Stomach (tissue), 9 donors: ENCODE data around the gene SERPINA5. TPM values are rescaled to one million over a fixed set of nuclear protein-coding genes. Genes with fewer than 3 reads are reported as not detected.

Experiments used
- DNase-seq, 2 donors: peaks; one replicate each; pipeline versions ENCODE4 v3.0.0 to v3.0.0-alpha.2; 2013 to 2019
- H3K27ac ChIP-seq, 5 donors: fragments of 200-600 bp in 4 of 5; sonication (generic) in 4 of 5; one replicate each; pipeline ENCODE4 v1.5.1; 2013 to 2019; ENCODE audit warnings: mild to moderate bottlenecking in 1 of 5, moderate library complexity in 1 of 5
- H3K27me3 ChIP-seq, 3 donors: fragments of 200-600 bp; sonication (generic); one replicate each; pipeline ENCODE4 v1.5.1; 2017 to 2019; ENCODE audit warnings: mixed run types in 1 of 3
- H3K36me3 ChIP-seq, 4 donors: fragments of 200-600 bp; sonication (generic); 1 replicate in 3 of 4; 2 replicates in 1 of 4; pipeline ENCODE4 v1.5.1; 2016 to 2019
- H3K4me1 ChIP-seq, 4 donors: fragments of 200-600 bp; sonication (generic); one replicate each; pipeline ENCODE4 v1.5.1; 2016 to 2019
- H3K4me3 ChIP-seq, 4 donors: fragments of 200-600 bp; sonication (generic) in 3 of 4; one replicate each; pipeline ENCODE4 v1.5.1; 2016 to 2019; ENCODE audit warnings: mild to moderate bottlenecking in 1 of 4
- H3K9me3 ChIP-seq, 4 donors: fragments of 200-600 bp; sonication (generic); one replicate each; pipeline ENCODE4 v1.5.1; 2016 to 2019
- CTCF ChIP-seq, 7 experiments: fragments of 450-650 bp in 4 of 7; fragments of 200-600 bp in 3 of 7; sonication (generic) in 3 of 7; IDR thresholded peaks; one replicate each; pipeline ENCODE4 v1.5.1; 2016 to 2019; ENCODE audit warnings: antibody characterized with exemption in 7 of 7, control low read depth in 2 of 7, mild to moderate bottlenecking in 1 of 7
- EP300 ChIP-seq: sonication (generic); formaldehyde crosslinking; IDR thresholded peaks from one replicate; pipeline ENCODE4 v1.6.1; 2017; ENCODE audit warnings: antibody characterized with exemption
- POLR2A ChIP-seq, 4 donors: fragments of 450-650 bp; IDR thresholded peaks; one replicate each; pipeline ENCODE4 v1.6.1; 2016; ENCODE audit warnings: antibody characterized with exemption in 4 of 4, control low read depth in 2 of 4, mild to moderate bottlenecking in 1 of 4, moderate library complexity in 1 of 4
- POLR2AphosphoS5 ChIP-seq, 3 donors: sonication (generic); formaldehyde crosslinking; IDR thresholded peaks; one replicate each; pipeline ENCODE4 v1.6.1; 2016; ENCODE audit warnings: antibody characterized with exemption in 3 of 3
- WGBS, 5 donors: extraction: QIAGEN DNeasy Blood & Tissue Kit in 3 of 5; methylation state at CpG; one replicate each; pipeline versions ENCODE4 v1.1.5 to v1.1.7; 2013 to 2018; 5-methylcytosine and 5-hydroxymethylcytosine counted together
- intact Hi-C: fragments of 100-400 bp; cut with DNase I; formaldehyde crosslinking; loops from one replicate; pipeline ENCODE4 v1.15.1; 2023; ENCODE audit warnings: low total_unique reads
- polyA plus RNA-seq, 3 donors: library from polyadenylated mRNA; stranded (reverse); fragments of 200-250 nt; gene quantifications; one replicate each; pipeline ENCODE4 v1.2.3, GENCODE V29; 2013
- total RNA-seq, 5 donors: library from RNA; depleted of rRNA; stranded (reverse); fragments of >200 nt; gene quantifications; one replicate each; pipeline versions ENCODE4 v1.1.0 to v1.2.3, GENCODE V29; 2014 to 2016
- donor health status: healthy with polysubstance abuse.
- donor health status: Bipolar disorder and iron deficiency.
- donor health status: healthy.

SERPINA5 gene
- total and polyA plus RNA-seq, 8 donors, result 1.7 to 10.7 (median 3.9) TPM; not detected in 2

DNA sequence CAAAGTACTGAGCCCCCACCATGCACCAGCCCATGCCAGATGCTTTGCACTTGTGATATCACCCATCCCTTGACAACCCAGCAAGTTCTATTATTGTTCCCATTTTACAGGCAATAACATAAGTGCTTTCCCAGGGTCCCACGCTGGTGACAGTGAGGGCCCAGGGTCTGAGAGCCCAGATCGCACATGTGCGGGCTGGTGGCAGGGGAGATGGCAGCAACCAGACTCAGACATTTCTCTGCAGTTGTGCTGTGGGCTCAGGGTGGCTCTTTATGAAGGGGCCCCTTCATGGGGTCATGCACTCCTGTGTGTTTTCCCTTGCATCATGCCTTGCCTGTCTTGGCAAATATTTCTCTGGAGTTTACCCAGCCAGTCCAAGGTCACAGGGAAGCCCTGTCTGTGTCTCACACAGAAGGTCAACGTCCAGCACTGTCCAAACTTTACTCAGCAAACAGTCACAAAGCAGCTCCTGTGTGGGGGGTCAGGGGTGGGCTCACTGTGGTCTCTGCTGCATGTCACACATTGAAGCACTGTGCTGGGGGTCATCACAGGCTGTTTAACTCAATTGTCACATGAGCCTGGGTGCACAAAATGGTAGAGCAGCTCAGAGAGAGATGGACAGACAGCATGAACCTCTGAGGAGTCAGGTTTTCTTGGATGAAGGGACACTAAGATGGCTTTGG, 12.7 kb downstream of the SERPINA5 start:
- intact Hi-C loops, result no loop called here
- Histone ChIP-seq H3K27me3 (no peaks in the 10 kb centered on the region), H3K4me3 (no peak overlapping the region), H3K9me3 (no peaks in the 10 kb centered on the region), H3K36me3 (no peaks in the 10 kb centered on the region), H3K27ac (no peak overlapping the region), H3K4me1 (peaks cover 5 to 10% (median 5%) of the 10 kb centered on the region in 4 donors)
- TF ChIP-seq POLR2AphosphoS5 (IDR thresholded peaks at IDR 0.05) (no peak), CTCF (IDR thresholded peaks at IDR 0.05) (no peak)
- DNase-seq, result no peak
- 69 to 81% (median 74%) methylated on average over 4 of the region's 4 CpGs for WGBS, 5 donors

GRCh38 chr14:94594441-94594840, 13.2 kb downstream of the SERPINA5 start:
- intact Hi-C loops, result no loop called here
- 88 to 96% (median 92%) methylated on average over 7 of the region's 7 CpGs for WGBS, 5 donors
- no peaks in the 10 kb centered on the region for H3K36me3 ChIP-seq
- DNase-seq, result no peak
- H3K4me3 ChIP-seq, result no peak overlapping the region
- no peaks in the 10 kb centered on the region for H3K27me3 ChIP-seq
- H3K9me3 ChIP-seq, result no peaks in the 10 kb centered on the region
- H3K4me1 ChIP-seq, result peaks cover 11 to 14% (median 11%) of the 10 kb centered on the region in 4 donors
- TF ChIP-seq CTCF (IDR thresholded peaks at IDR 0.05), result no peak
- no peak for TF ChIP-seq POLR2AphosphoS5 (IDR thresholded peaks at IDR 0.05)
- no peak for TF ChIP-seq EP300
- no peak for TF ChIP-seq POLR2A (IDR thresholded peaks at IDR 0.05)
- no peak overlapping the region for H3K27ac ChIP-seq

- intact Hi-C loops, result no loop called here
- no peak for TF ChIP-seq POLR2A (IDR thresholded peaks at IDR 0.05)
- TF ChIP-seq EP300, result no peak
- TF ChIP-seq POLR2AphosphoS5 (IDR thresholded peaks at IDR 0.05), result no peak
- TF ChIP-seq CTCF (IDR thresholded peaks at IDR 0.05), result no peak
- Histone ChIP-seq H3K4me3 (no peak overlapping the region), H3K9me3 (no peaks in the 10 kb centered on the region), H3K36me3 (no peaks in the 10 kb centered on the region), H3K4me1 (peaks cover 20 to 28% (median 26%) of the 10 kb centered on the region in 4 donors), H3K27ac (no peak overlapping the region), H3K27me3 (no peaks in the 10 kb centered on the region)
- 46 to 93% (median 88%) methylated on average over 2 of the region's 2 CpGs for WGBS, 5 donors
- DNase-seq, result no peak
These were observed 14.7 kb downstream of the SERPINA5 start for GRCh38 chr14:94595912-94596311.

DNA sequence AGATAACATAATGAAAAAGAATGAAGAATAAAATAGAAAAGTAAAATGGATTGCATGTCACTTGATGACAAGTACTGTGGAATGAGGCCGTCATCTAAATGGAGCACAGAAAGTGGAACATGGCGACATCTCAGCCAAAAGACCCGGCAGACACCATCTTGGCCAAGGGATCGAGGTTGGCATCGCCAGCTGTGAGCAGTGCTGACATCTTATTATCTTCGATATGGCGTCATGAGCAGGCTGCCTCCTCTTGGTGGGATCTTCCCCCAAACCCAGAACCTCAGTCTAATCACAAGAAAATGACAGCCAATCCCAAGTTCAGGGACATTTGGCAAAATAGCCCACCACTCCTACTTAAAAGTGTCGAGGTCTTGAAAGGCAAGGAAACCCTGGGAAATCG, 15.1 kb downstream of the SERPINA5 start:
- 86 to 95% (median 90%) methylated on average over 9 of the region's 9 CpGs for WGBS, 5 donors
- H3K9me3 ChIP-seq, result no peaks in the 10 kb centered on the region
- TF ChIP-seq POLR2A (IDR thresholded peaks at IDR 0.05), result no peak
- no peak for TF ChIP-seq EP300
- no peak for TF ChIP-seq CTCF (IDR thresholded peaks at IDR 0.05)
- TF ChIP-seq POLR2AphosphoS5 (IDR thresholded peaks at IDR 0.05), result no peak
- no peaks in the 10 kb centered on the region for H3K36me3 ChIP-seq
- no peaks in the 10 kb centered on the region for H3K27me3 ChIP-seq
- H3K27ac ChIP-seq, result no peak overlapping the region
- H3K4me1 ChIP-seq, result peaks cover 20 to 33% (median 27%) of the 10 kb centered on the region in 4 donors
- intact Hi-C loops, result no loop called here
- no peak overlapping the region for H3K4me3 ChIP-seq
- DNase-seq, result no peak
